Kidney (tissue), 14 donors: ENCODE results near the gene SETD5. TPM values are rescaled to one million over a fixed set of nuclear protein-coding genes. Genes with fewer than 3 reads are reported as not detected.
A peak's percentile ranks its signal among the peaks of the same experiment; 100 is the strongest.

Source experiments
- DNase-seq, 5 donors: peaks; one replicate each; pipeline ENCODE4 v3.0.0-alpha.2; 2013 to 2020
- FAIRE-seq: peaks from 2 replicates; lab custom pipeline; 2012; peaks lifted over from hg19 to GRCh38; lab: Jason Lieb, UNC
- H3K27ac ChIP-seq, 2 donors: one replicate each; pipeline ENCODE4 v1.7.0; 2013; ENCODE audit warnings: low read depth in 2 of 2, low read length in 2 of 2, inconsistent platforms in 1 of 2
- H3K27me3 ChIP-seq: one replicate; pipeline ENCODE4 v1.7.1; 2013; ENCODE audit warnings: low read length, inconsistent platforms; ENCODE audit not compliant: control insufficient read depth, insufficient read depth
- H3K36me3 ChIP-seq, 3 donors: one replicate each; pipeline versions ENCODE4 v1.7.0 to v1.7.1; 2013; ENCODE audit warnings: low read length in 3 of 3, control low read depth in 1 of 3, inconsistent platforms in 1 of 3; ENCODE audit not compliant: insufficient read depth in 3 of 3, control insufficient read depth in 2 of 3
- H3K4me1 ChIP-seq, 3 donors: one replicate each; pipeline versions ENCODE4 v1.7.0 to v1.7.1; 2013; ENCODE audit warnings: low read length in 3 of 3, inconsistent platforms in 1 of 3, low read depth in 1 of 3; ENCODE audit not compliant: control insufficient read depth in 2 of 3, insufficient read depth in 2 of 3
- H3K4me3 ChIP-seq, 3 donors: one replicate each; pipeline versions ENCODE4 v1.7.0 to v1.8.1; 2013; ENCODE audit warnings: low read length in 3 of 3, control low read depth in 1 of 3, inconsistent platforms in 1 of 3
- H3K9ac ChIP-seq, 3 donors: one replicate each; pipeline versions ENCODE4 v1.7.0 to v1.7.1; 2013; ENCODE audit warnings: low read length in 3 of 3, control low read depth in 1 of 3, inconsistent platforms in 1 of 3
- H3K9me3 ChIP-seq, 3 donors: one replicate each; pipeline versions ENCODE4 v1.7.0 to v1.7.1; 2013; ENCODE audit warnings: low read length in 3 of 3, control low read depth in 1 of 3, inconsistent platforms in 1 of 3; ENCODE audit not compliant: control insufficient read depth in 2 of 3, insufficient read depth in 1 of 3
- intact Hi-C: fragments of 100-400 bp; cut with DNase I; formaldehyde crosslinking; loops from one replicate; pipeline ENCODE4 v1.11.1; 2022
- polyA plus RNA-seq: library from polyadenylated mRNA; stranded (reverse); fragments of 350-450 nt; fragmentation: Illumina TruSeq; extraction: RNeasy Lipid Tissue Mini Kit (QIAGEN cat#74804); gene quantifications from one replicate; pipeline ENCODE4 v1.2.3, GENCODE V29; 2014; ENCODE audit warnings: low read depth, low replicate concordance; ENCODE audit not compliant: insufficient read depth
- total RNA-seq: library from RNA; stranded (reverse); fragmentation: NEBNext Ultra II Directional; extraction: Animal tissue kit (Norgen Biotek cat#: 25700); gene quantifications from one replicate; pipeline ENCODE4 v1.2.1, GENCODE V29; 2021
- TF ChIP-seq, protein P1 (sequence below): IDR thresholded peaks from 3 replicates; pipeline ENCODE4 v1.5.1; 2012; ENCODE audit warnings: mild to moderate bottlenecking, moderate library complexity, borderline replicate concordance; ENCODE audit not compliant: insufficient read depth; ENCODE audit errors: extremely low read depth
- donor health status: control.
- donor health status: control.
- donor health status: control.
- donor health status: control.
- donor health status: control.
- donor health status: DM: yes; HTN: yes; CAD: no.
- donor health status: Normal renal cell carcinoma (clear cell type).

Gene SETD5
- total and polyA plus RNA-seq, 2 donors from 2014 or later, result 12.1 to 112 TPM

DNA sequence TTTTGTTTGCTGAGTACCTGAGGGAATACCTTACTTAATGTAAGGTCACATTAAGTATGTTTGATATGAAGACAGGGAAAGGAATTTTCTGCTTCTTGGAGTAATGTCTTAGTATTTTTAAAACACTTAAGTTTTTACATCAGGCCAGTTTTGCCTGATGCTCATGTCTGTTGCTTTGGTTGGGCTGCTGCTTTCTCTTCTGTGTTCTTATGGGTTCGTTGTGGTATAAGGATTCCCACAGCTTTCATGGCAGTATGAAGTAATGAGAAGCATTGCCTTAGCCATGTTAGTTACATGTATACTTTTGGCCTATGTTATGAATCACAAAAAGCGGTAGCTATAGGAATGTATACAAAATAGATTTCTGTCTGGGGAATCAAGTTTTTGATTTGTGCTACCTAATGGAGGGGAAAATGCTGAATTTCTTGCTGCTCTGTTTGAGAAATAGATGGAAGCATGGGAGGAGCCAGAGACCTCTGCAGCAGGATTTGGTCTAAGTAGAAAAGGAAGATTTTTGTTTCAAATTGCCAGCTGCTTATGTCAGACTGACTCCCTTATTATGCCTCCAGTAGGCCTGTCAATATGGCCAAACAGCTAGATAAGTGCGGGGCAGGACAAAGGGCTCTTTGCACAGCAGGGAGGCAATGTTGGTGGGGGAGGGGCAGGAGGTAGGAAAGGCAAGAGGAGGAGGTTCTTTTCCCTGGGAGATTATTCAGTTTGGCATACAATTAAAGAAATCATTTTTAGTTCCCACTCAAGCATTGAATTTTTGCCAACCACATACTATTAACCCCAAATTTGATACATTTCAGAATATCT is 5.2 kb downstream of the SETD5 start:
- peaks cover 13 to 52% (median 34%) of the 10 kb centered on the region in 3 donors for H3K4me1 ChIP-seq
- H3K27me3 ChIP-seq, result no peaks in the 10 kb centered on the region
- H3K9ac ChIP-seq, result no peak overlapping the region
- peak overlapping the region in 1 of 2 donors; percentile 0 for H3K27ac ChIP-seq
- TF ChIP-seq, protein P1, sequence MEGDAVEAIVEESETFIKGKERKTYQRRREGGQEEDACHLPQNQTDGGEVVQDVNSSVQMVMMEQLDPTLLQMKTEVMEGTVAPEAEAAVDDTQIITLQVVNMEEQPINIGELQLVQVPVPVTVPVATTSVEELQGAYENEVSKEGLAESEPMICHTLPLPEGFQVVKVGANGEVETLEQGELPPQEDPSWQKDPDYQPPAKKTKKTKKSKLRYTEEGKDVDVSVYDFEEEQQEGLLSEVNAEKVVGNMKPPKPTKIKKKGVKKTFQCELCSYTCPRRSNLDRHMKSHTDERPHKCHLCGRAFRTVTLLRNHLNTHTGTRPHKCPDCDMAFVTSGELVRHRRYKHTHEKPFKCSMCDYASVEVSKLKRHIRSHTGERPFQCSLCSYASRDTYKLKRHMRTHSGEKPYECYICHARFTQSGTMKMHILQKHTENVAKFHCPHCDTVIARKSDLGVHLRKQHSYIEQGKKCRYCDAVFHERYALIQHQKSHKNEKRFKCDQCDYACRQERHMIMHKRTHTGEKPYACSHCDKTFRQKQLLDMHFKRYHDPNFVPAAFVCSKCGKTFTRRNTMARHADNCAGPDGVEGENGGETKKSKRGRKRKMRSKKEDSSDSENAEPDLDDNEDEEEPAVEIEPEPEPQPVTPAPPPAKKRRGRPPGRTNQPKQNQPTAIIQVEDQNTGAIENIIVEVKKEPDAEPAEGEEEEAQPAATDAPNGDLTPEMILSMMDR, result no peak
- FAIRE-seq, result no peak
- H3K4me3 ChIP-seq, result peak overlapping the region in 1 of 3 donors; percentile 3
- H3K9me3 ChIP-seq, result no peaks in the 10 kb centered on the region
- peak in 4 of 5 donors; percentile 13 to 54 (median 44) for DNase-seq
- intact Hi-C loops, result no loop called here
- H3K36me3 ChIP-seq, result no peaks in the 10 kb centered on the region

DNA sequence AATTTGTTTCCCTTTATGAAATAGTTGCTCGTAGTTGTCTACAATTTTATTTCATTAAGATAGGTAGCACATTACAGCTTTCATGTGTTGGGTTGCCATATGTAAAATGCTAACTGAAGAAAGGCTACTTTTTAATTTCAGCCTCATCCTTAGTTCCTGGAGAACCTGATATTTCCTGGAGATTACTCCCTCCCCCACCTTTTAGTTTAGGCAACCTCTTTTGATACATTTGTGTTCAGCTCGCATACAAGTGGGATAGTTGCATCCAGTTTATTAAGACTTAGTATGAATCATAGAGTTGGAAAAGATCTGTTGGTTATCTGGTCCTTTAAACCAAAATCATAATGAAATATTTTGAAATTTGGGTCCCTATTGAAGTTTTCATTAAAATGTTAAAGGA is 6.0 kb downstream of the SETD5 start:
- no peaks in the 10 kb centered on the region for H3K9me3 ChIP-seq
- H3K4me1 ChIP-seq, result peaks cover 13 to 52% (median 36%) of the 10 kb centered on the region in 3 donors
- H3K27me3 ChIP-seq, result no peaks in the 10 kb centered on the region
- no peak for DNase-seq
- TF ChIP-seq, protein P1, result no peak
- no peak overlapping the region for H3K27ac ChIP-seq
- intact Hi-C loops, result no loop called here
- peak overlapping the region in 1 of 3 donors; percentile 3 for H3K4me3 ChIP-seq
- no peaks in the 10 kb centered on the region for H3K36me3 ChIP-seq
- no peak for FAIRE-seq
- no peak overlapping the region for H3K9ac ChIP-seq

DNA sequence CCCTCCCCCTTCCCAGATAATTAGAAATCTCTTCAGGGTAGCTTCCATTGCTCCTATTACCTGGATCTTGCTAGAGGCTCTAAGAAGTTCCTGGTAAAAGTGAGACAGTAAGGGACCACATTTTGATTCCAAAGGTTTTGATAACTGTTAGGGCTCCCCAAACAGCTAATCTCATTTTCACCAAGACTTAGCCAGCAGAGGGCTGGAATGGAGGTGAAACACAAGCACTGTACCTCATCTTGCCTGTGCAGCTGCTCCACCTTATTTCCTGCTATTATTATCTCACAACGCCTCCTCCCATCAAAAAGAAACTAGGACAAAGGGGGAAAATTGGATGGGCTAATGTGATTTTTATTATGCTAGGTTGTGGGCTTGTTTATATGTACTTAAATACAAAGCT is 7.3 kb downstream of the SETD5 start:
- H3K9ac ChIP-seq, result no peak overlapping the region
- H3K36me3 ChIP-seq, result no peaks in the 10 kb centered on the region
- intact Hi-C loops, result no loop called here
- peaks cover 13 to 52% (median 34%) of the 10 kb centered on the region in 3 donors for H3K4me1 ChIP-seq
- peak overlapping the region in 1 of 2 donors; percentile 38 for H3K27ac ChIP-seq
- FAIRE-seq (no peak), DNase-seq (no peak)
- H3K27me3 ChIP-seq, result no peaks in the 10 kb centered on the region
- TF ChIP-seq, protein P1, result no peak
- no peaks in the 10 kb centered on the region for H3K9me3 ChIP-seq
- no peak overlapping the region for H3K4me3 ChIP-seq
